ENCODE measurements around the gene BET1L. TPM values are rescaled to one million over a fixed set of nuclear protein-coding genes. Genes with fewer than 3 reads are reported as not detected.
"Not testable (repeated sequence)": the region's sequence is repeated elsewhere in the genome, so short reads cannot be mapped to it uniquely, and the experiment has no call there.

Gene BET1L
- total RNA-seq, 2 experiments from 2014 or later, result 28.8 to 31.7 TPM

GRCh38 chr11:191490-192478, 15.4 kb downstream of the BET1L start:
- not testable (repeated sequence) for H3K4me1 Mint-ChIP-seq; H3K36me3 Mint-ChIP-seq; H3K4me3 Mint-ChIP-seq; H3K27me3 Mint-ChIP-seq; H3K9me3 Mint-ChIP-seq (ENCODE audit: low read depth); H3K27ac Mint-ChIP-seq
- DNase-seq (peak; percentile 71), ATAC-seq (peak; percentile 83)
- CTCF ChIA-PET, result interaction anchor here (1.2 kb wide), 1 partner anchor 172 kb away, joined by 3 read pairs; no protein-coding TSS in a partner anchor

- H3K27ac Mint-ChIP-seq; H3K27me3 Mint-ChIP-seq; H3K4me3 Mint-ChIP-seq; ATAC-seq; H3K36me3 Mint-ChIP-seq; H3K4me1 Mint-ChIP-seq; H3K9me3 Mint-ChIP-seq (ENCODE audit: low read depth); CTCF ChIA-PET: not testable (repeated sequence)
- peak; percentile 37 for DNase-seq
Observed at GRCh38 chr11:190546-190945, 16.7 kb downstream of the BET1L start.

DNA sequence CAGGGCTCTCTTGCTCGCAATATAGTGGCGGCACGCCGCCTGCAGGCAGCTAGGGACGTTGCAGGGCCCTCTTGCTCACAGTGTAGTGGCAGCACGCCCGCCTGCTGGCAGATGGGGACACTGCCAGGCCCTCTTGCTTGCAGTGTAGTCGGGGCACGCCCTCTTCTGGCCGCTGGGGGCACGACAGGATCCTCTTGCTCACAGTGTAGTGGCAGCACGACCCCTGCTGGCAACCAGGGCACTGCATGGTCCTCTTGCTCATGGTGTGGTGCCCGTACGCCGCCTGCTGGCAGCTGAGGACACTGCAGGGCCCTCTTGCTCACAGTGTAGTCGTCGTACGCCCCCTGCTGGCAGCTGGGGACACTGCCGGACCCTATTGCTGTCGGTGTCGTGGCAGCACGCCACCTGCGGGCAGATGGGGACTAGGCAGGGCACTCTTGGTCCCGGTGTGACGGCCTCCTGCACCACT, 17.3 kb downstream of the BET1L start:
- H3K36me3 Mint-ChIP-seq; H3K27me3 Mint-ChIP-seq; H3K9me3 Mint-ChIP-seq (ENCODE audit: low read depth); CTCF ChIA-PET; H3K27ac Mint-ChIP-seq; H3K4me1 Mint-ChIP-seq; H3K4me3 Mint-ChIP-seq: not testable (repeated sequence)
- peak; percentile 75 for ATAC-seq
- peak; percentile 66 for DNase-seq

DNA sequence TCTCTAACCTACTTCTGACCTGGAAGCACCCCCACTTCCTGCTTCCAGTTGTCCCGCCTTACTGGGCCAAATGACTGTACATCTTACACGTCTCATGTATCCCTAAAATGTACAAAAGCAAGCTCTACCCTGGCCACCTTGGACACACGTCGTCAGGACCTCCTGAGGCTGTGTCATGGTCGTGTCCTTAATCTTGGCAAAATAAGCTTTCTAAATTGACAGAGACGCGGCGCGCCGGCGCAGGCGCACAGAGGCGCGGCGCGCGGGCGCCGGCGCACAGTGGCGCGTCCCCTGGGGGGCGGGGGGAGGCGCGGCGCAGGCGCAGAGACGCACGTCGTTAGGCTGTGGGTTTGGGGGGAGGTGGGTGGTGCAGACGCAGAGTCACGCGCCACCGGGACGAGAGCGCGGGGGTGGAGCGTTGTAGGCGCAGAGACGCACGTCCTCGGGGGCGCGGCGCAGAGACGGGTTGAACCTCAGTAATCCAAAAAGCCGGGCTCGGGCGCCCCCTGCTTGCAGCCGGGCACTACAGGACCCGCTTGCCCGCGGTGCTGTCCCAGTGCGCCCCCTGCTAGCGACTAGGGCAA, 17.9 kb downstream of the BET1L start:
- H3K9me3 Mint-ChIP-seq (ENCODE audit: low read depth); H3K27me3 Mint-ChIP-seq; H3K4me1 Mint-ChIP-seq; CTCF ChIA-PET; H3K4me3 Mint-ChIP-seq; H3K27ac Mint-ChIP-seq; H3K36me3 Mint-ChIP-seq: not testable (repeated sequence)
- ATAC-seq (peak; percentile 3), DNase-seq (peak; percentile 39)

- DNase-seq; H3K27me3 Mint-ChIP-seq; ATAC-seq; H3K4me3 Mint-ChIP-seq; H3K4me1 Mint-ChIP-seq; CTCF ChIA-PET; H3K9me3 Mint-ChIP-seq (ENCODE audit: low read depth); H3K36me3 Mint-ChIP-seq; H3K27ac Mint-ChIP-seq: not testable (repeated sequence)
Observed at GRCh38 chr11:180242-180641, 27.0 kb downstream of the BET1L start.

Other genes with a start within 250 kb of the BET1L start
- not detected for gene SCGB1C1, start 14.3 kb downstream of the BET1L start, total RNA-seq
- 100 to 1,000 TPM; 110 to 113 TPM for gene RIC8A, start 309 bp upstream of the BET1L start, total RNA-seq
- 10 to 100 TPM; 12.8 to 15.9 TPM for gene SIRT3, start 28.9 kb upstream of the BET1L start, total RNA-seq
- 100 to 1,000 TPM; 166 to 199 TPM for gene PSMD13, start 29.6 kb upstream of the BET1L start, total RNA-seq
- 1 to 10 TPM; 3.8 to 6.9 TPM for gene NLRP6, start 71.0 kb upstream of the BET1L start, total RNA-seq
- gene PGGHG, start 81.7 kb upstream of the BET1L start, total RNA-seq, result 100 to 1,000 TPM; 214 to 229 TPM
- gene IFITM5, start 92.1 kb upstream of the BET1L start, total RNA-seq, result not detected
- gene IFITM2, start 100.4 kb upstream of the BET1L start, total RNA-seq, result 1,000 to 10,000 TPM in 1 of 2 experiments, 100 to 1,000 TPM in 1; 646 to 1,401 TPM
- 100 to 1,000 TPM; 459 to 909 TPM for gene IFITM1, start 106.6 kb upstream of the BET1L start, total RNA-seq
- 100 to 1,000 TPM in 1 of 2 experiments, 10 to 100 TPM in 1; 53.7 to 166 TPM for gene IFITM3, start 113.5 kb upstream of the BET1L start, total RNA-seq
- under 1 TPM in 1 of 2 experiments, not detected in 1; 0.32 TPM for gene B4GALNT4, start 162.1 kb upstream of the BET1L start, total RNA-seq
- under 1 TPM; 0.09 to 0.18 TPM for gene PKP3, start 186.8 kb upstream of the BET1L start, total RNA-seq
- gene SIGIRR, start 207.6 kb upstream of the BET1L start, total RNA-seq, result 100 to 1,000 TPM in 1 of 2 experiments, 10 to 100 TPM in 1; 96.2 to 198 TPM
- 10 to 100 TPM; 33.0 to 79.4 TPM for gene ANO9, start 234.6 kb upstream of the BET1L start, total RNA-seq
- gene PTDSS2, start 242.9 kb upstream of the BET1L start, total RNA-seq, result 10 to 100 TPM; 26.6 to 31.2 TPM